ENCODE data around the gene C12orf42. TPM values are rescaled to one million over a fixed set of nuclear protein-coding genes. Genes with fewer than 3 reads are reported as not detected.

Gene C12orf42
- total and polyA plus RNA-seq, 4 donors, result not detected

- Histone ChIP-seq H3K27me3 (ENCODE audit: control insufficient read depth in 1 of 2, insufficient read depth in 2 of 2, low read length in 1 of 2) (no peaks in the 10 kb centered on the region), H3K4me3 (ENCODE audit: low read length in 2 of 2) (no peak overlapping the region), H3K27ac (ENCODE audit: low read depth in 1 of 2, low read length in 2 of 2) (no peak overlapping the region), H3K4me1 (ENCODE audit: control insufficient read depth in 1 of 2, insufficient read depth in 2 of 2, low read length in 2 of 2) (no peaks in the 10 kb centered on the region), H3K9me3 (ENCODE audit: control insufficient read depth, low read length) (no peaks in the 10 kb centered on the region), H3K36me3 (ENCODE audit: control insufficient read depth in 1 of 2, insufficient read depth in 2 of 2, low read length in 1 of 2) (no peaks in the 10 kb centered on the region)
- ATAC-seq (ENCODE audit: low FRiP score) (no peak), DNase-seq (no peak)
- intact Hi-C loops (cut with DNase I), result no loop called here
- 5 to 13% methylated on average over 2 of the region's 2 CpGs for WGBS, 2 donors
Measured at GRCh38 chr12:103423516-103423910, 72.3 kb downstream of the C12orf42 start.

- no peak overlapping the region for H3K4me3 ChIP-seq (ENCODE audit: low read length in 2 of 2)
- no peaks in the 10 kb centered on the region for H3K4me1 ChIP-seq (ENCODE audit: control insufficient read depth in 1 of 2, insufficient read depth in 2 of 2, low read length in 2 of 2)
- ATAC-seq (ENCODE audit: low FRiP score), result no peak
- no peaks in the 10 kb centered on the region for H3K9me3 ChIP-seq (ENCODE audit: control insufficient read depth, low read length)
- intact Hi-C loops (cut with DNase I), result no loop called here
- H3K36me3 ChIP-seq (ENCODE audit: control insufficient read depth in 1 of 2, insufficient read depth in 2 of 2, low read length in 1 of 2), result no peaks in the 10 kb centered on the region
- 24 to 29% methylated on average over 4 of the region's 4 CpGs for WGBS, 2 donors
- DNase-seq, result no peak
- no peak overlapping the region for H3K27ac ChIP-seq (ENCODE audit: low read depth in 1 of 2, low read length in 2 of 2)
- H3K27me3 ChIP-seq (ENCODE audit: control insufficient read depth in 1 of 2, insufficient read depth in 2 of 2, low read length in 1 of 2), result no peaks in the 10 kb centered on the region
Measured at GRCh38 chr12:103422746-103423515, 72.8 kb downstream of the C12orf42 start.

- no peak for ATAC-seq (ENCODE audit: low FRiP score)
- DNase-seq, result no peak
- H3K36me3 ChIP-seq (ENCODE audit: control insufficient read depth in 1 of 2, insufficient read depth in 2 of 2, low read length in 1 of 2), result no peaks in the 10 kb centered on the region
- H3K27ac ChIP-seq (ENCODE audit: low read depth in 1 of 2, low read length in 2 of 2), result no peak overlapping the region
- intact Hi-C loops (cut with DNase I), result no loop called here
- H3K27me3 ChIP-seq (ENCODE audit: control insufficient read depth in 1 of 2, insufficient read depth in 2 of 2, low read length in 1 of 2), result no peaks in the 10 kb centered on the region
- WGBS, 2 donors, result 66 to 70% methylated on average over 4 of the region's 4 CpGs
- no peaks in the 10 kb centered on the region for H3K9me3 ChIP-seq (ENCODE audit: control insufficient read depth, low read length)
- H3K4me3 ChIP-seq (ENCODE audit: low read length in 2 of 2), result no peak overlapping the region
- no peaks in the 10 kb centered on the region for H3K4me1 ChIP-seq (ENCODE audit: control insufficient read depth in 1 of 2, insufficient read depth in 2 of 2, low read length in 2 of 2)
Measured at GRCh38 chr12:103422328-103422727, 73.4 kb downstream of the C12orf42 start.

GRCh38 chr12:103421402-103421801, 74.4 kb downstream of the C12orf42 start:
- intact Hi-C loops (cut with DNase I), result no loop called here
- H3K4me1 ChIP-seq (ENCODE audit: control insufficient read depth in 1 of 2, insufficient read depth in 2 of 2, low read length in 2 of 2), result no peaks in the 10 kb centered on the region
- DNase-seq, result no peak
- H3K27me3 ChIP-seq (ENCODE audit: control insufficient read depth in 1 of 2, insufficient read depth in 2 of 2, low read length in 1 of 2), result no peaks in the 10 kb centered on the region
- H3K9me3 ChIP-seq (ENCODE audit: control insufficient read depth, low read length), result no peaks in the 10 kb centered on the region
- no peak overlapping the region for H3K4me3 ChIP-seq (ENCODE audit: low read length in 2 of 2)
- no peak overlapping the region for H3K27ac ChIP-seq (ENCODE audit: low read depth in 1 of 2, low read length in 2 of 2)
- ATAC-seq (ENCODE audit: low FRiP score), result no peak
- 92 to 97% methylated on average over 1 of the region's 1 CpG for WGBS, 2 donors
- no peaks in the 10 kb centered on the region for H3K36me3 ChIP-seq (ENCODE audit: control insufficient read depth in 1 of 2, insufficient read depth in 2 of 2, low read length in 1 of 2)

GRCh38 chr12:103415681-103416080, 80.1 kb downstream of the C12orf42 start:
- no peak for DNase-seq
- ATAC-seq (ENCODE audit: low FRiP score), result no peak
- Histone ChIP-seq H3K4me1 (ENCODE audit: control insufficient read depth in 1 of 2, insufficient read depth in 2 of 2, low read length in 2 of 2) (no peaks in the 10 kb centered on the region), H3K9me3 (ENCODE audit: control insufficient read depth, low read length) (no peaks in the 10 kb centered on the region), H3K36me3 (ENCODE audit: control insufficient read depth in 1 of 2, insufficient read depth in 2 of 2, low read length in 1 of 2) (no peaks in the 10 kb centered on the region), H3K4me3 (ENCODE audit: low read length in 2 of 2) (no peak overlapping the region), H3K27me3 (ENCODE audit: control insufficient read depth in 1 of 2, insufficient read depth in 2 of 2, low read length in 1 of 2) (no peaks in the 10 kb centered on the region), H3K27ac (ENCODE audit: low read depth in 1 of 2, low read length in 2 of 2) (no peak overlapping the region)
- intact Hi-C loops (cut with DNase I), result no loop called here
- 55 to 74% methylated on average over 2 of the region's 2 CpGs for WGBS, 2 donors

GRCh38 chr12:103401421-103401820, 94.3 kb downstream of the C12orf42 start:
- intact Hi-C loops (cut with DNase I), result no loop called here
- Histone ChIP-seq H3K27ac (ENCODE audit: low read depth in 1 of 2, low read length in 2 of 2) (no peak overlapping the region), H3K4me3 (ENCODE audit: low read length in 2 of 2) (no peak overlapping the region), H3K9me3 (ENCODE audit: control insufficient read depth, low read length) (no peaks in the 10 kb centered on the region), H3K36me3 (ENCODE audit: control insufficient read depth in 1 of 2, insufficient read depth in 2 of 2, low read length in 1 of 2) (no peaks in the 10 kb centered on the region), H3K27me3 (ENCODE audit: control insufficient read depth in 1 of 2, insufficient read depth in 2 of 2, low read length in 1 of 2) (no peaks in the 10 kb centered on the region), H3K4me1 (ENCODE audit: control insufficient read depth in 1 of 2, insufficient read depth in 2 of 2, low read length in 2 of 2) (no peaks in the 10 kb centered on the region)
- 65 to 66% methylated on average over 3 of the region's 3 CpGs for WGBS, 2 donors
- DNase-seq (no peak), ATAC-seq (ENCODE audit: low FRiP score) (no peak)

- no peaks in the 10 kb centered on the region for H3K9me3 ChIP-seq (ENCODE audit: control insufficient read depth, low read length)
- DNase-seq, result no peak
- WGBS, 2 donors, result 82 to 84% methylated on average over 1 of the region's 1 CpG
- no peaks in the 10 kb centered on the region for H3K36me3 ChIP-seq (ENCODE audit: control insufficient read depth in 1 of 2, insufficient read depth in 2 of 2, low read length in 1 of 2)
- no peak for ATAC-seq (ENCODE audit: low FRiP score)
- H3K4me1 ChIP-seq (ENCODE audit: control insufficient read depth in 1 of 2, insufficient read depth in 2 of 2, low read length in 2 of 2), result no peaks in the 10 kb centered on the region
- H3K4me3 ChIP-seq (ENCODE audit: low read length in 2 of 2), result no peak overlapping the region
- intact Hi-C loops (cut with DNase I), result no loop called here
- H3K27me3 ChIP-seq (ENCODE audit: control insufficient read depth in 1 of 2, insufficient read depth in 2 of 2, low read length in 1 of 2), result no peaks in the 10 kb centered on the region
- no peak overlapping the region for H3K27ac ChIP-seq (ENCODE audit: low read depth in 1 of 2, low read length in 2 of 2)
Measured at GRCh38 chr12:103399986-103400385, 95.8 kb downstream of the C12orf42 start.

- no peaks in the 10 kb centered on the region for H3K27me3 ChIP-seq (ENCODE audit: control insufficient read depth in 1 of 2, insufficient read depth in 2 of 2, low read length in 1 of 2)
- no peaks in the 10 kb centered on the region for H3K9me3 ChIP-seq (ENCODE audit: control insufficient read depth, low read length)
- no peak for ATAC-seq (ENCODE audit: low FRiP score)
- DNase-seq, result no peak
- 0 to 34% methylated on average over 1 of the region's 1 CpG for WGBS, 2 donors
- H3K4me1 ChIP-seq (ENCODE audit: control insufficient read depth in 1 of 2, insufficient read depth in 2 of 2, low read length in 2 of 2), result no peaks in the 10 kb centered on the region
- no peak overlapping the region for H3K4me3 ChIP-seq (ENCODE audit: low read length in 2 of 2)
- H3K27ac ChIP-seq (ENCODE audit: low read depth in 1 of 2, low read length in 2 of 2), result no peak overlapping the region
- intact Hi-C loops (cut with DNase I), result no loop called here
- H3K36me3 ChIP-seq (ENCODE audit: control insufficient read depth in 1 of 2, insufficient read depth in 2 of 2, low read length in 1 of 2), result no peaks in the 10 kb centered on the region
Measured at GRCh38 chr12:103397536-103397935, 98.2 kb downstream of the C12orf42 start.

- intact Hi-C loops (cut with DNase I), result no loop called here
- Histone ChIP-seq H3K4me1 (ENCODE audit: control insufficient read depth in 1 of 2, insufficient read depth in 2 of 2, low read length in 2 of 2) (no peaks in the 10 kb centered on the region), H3K27me3 (ENCODE audit: control insufficient read depth in 1 of 2, insufficient read depth in 2 of 2, low read length in 1 of 2) (no peaks in the 10 kb centered on the region), H3K4me3 (ENCODE audit: low read length in 2 of 2) (no peak overlapping the region), H3K9me3 (ENCODE audit: control insufficient read depth, low read length) (no peaks in the 10 kb centered on the region), H3K27ac (ENCODE audit: low read depth in 1 of 2, low read length in 2 of 2) (no peak overlapping the region), H3K36me3 (ENCODE audit: control insufficient read depth in 1 of 2, insufficient read depth in 2 of 2, low read length in 1 of 2) (no peaks in the 10 kb centered on the region)
- ATAC-seq (ENCODE audit: low FRiP score) (no peak), DNase-seq (no peak)
- WGBS, 2 donors, result 58 to 69% methylated on average over 1 of the region's 1 CpG
Measured at GRCh38 chr12:103392722-103393121, 103.0 kb downstream of the C12orf42 start.
